ENCODE data around the gene NPAS3. TPM values are rescaled to one million over a fixed set of nuclear protein-coding genes. Genes with fewer than 3 reads are reported as not detected.

Gene NPAS3
- total RNA-seq, 1 donor = 0.36 TPM

- no peak for DNase-seq (ENCODE audit: low read depth)
- TF ChIP-seq CTCF (IDR thresholded peaks at IDR 0.05; ENCODE audit: insufficient read depth, low read length) = no peak
- no peak overlapping the region for H3K4me3 ChIP-seq (ENCODE audit: low read depth, low read length)
These were observed 591.4 kb downstream of the NPAS3 start for GRCh38 chr14:33529787-33530757.

GRCh38 chr14:33532553-33532952, 593.9 kb downstream of the NPAS3 start:
- no peak overlapping the region for H3K4me3 ChIP-seq (ENCODE audit: low read depth, low read length)
- TF ChIP-seq CTCF (IDR thresholded peaks at IDR 0.05; ENCODE audit: insufficient read depth, low read length) = no peak
- no peak for DNase-seq (ENCODE audit: low read depth)

GRCh38 chr14:33534104-33534503, 595.4 kb downstream of the NPAS3 start:
- no peak for DNase-seq (ENCODE audit: low read depth)
- no peak overlapping the region for H3K4me3 ChIP-seq (ENCODE audit: low read depth, low read length)
- TF ChIP-seq CTCF (IDR thresholded peaks at IDR 0.05; ENCODE audit: insufficient read depth, low read length) = no peak

GRCh38 chr14:33534632-33535031, 596.0 kb downstream of the NPAS3 start:
- DNase-seq (ENCODE audit: low read depth) = no peak

GRCh38 chr14:33539918-33540357, 601.3 kb downstream of the NPAS3 start:
- no peak overlapping the region for H3K4me3 ChIP-seq (ENCODE audit: low read depth, low read length)
- no peak for TF ChIP-seq CTCF (IDR thresholded peaks at IDR 0.05; ENCODE audit: insufficient read depth, low read length)
- DNase-seq (ENCODE audit: low read depth) = no peak

More at GRCh38 chr14:33534632-33535031, 596.0 kb downstream of the NPAS3 start:
- no peak overlapping the region for H3K4me3 ChIP-seq (ENCODE audit: low read depth, low read length)
- TF ChIP-seq CTCF (IDR thresholded peaks at IDR 0.05; ENCODE audit: insufficient read depth, low read length) = no peak

GRCh38 chr14:33541171-33541570, 602.5 kb downstream of the NPAS3 start:
- TF ChIP-seq CTCF (IDR thresholded peaks at IDR 0.05; ENCODE audit: insufficient read depth, low read length) = no peak
- DNase-seq (ENCODE audit: low read depth) = no peak
- no peak overlapping the region for H3K4me3 ChIP-seq (ENCODE audit: low read depth, low read length)
